ENCODE data around the gene SUPT6H.

GRCh38 chr17:28698253-28698941 is 36.4 kb downstream of the SUPT6H start:
- no peak for TF ChIP-seq MXI1 (conservative IDR thresholded peaks at IDR 0.05; ENCODE audit: poor library complexity, severe bottlenecking)
- TF ChIP-seq CTCF (IDR thresholded peaks at IDR 0.05; ENCODE audit: poor library complexity, severe bottlenecking), result no peak
- no peak for TF ChIP-seq POLR2AphosphoS5 (IDR thresholded peaks at IDR 0.05)
- no peak for TF ChIP-seq TAF1 (IDR thresholded peaks at IDR 0.05; ENCODE audit: low read depth)
- TF ChIP-seq EP300 (conservative IDR thresholded peaks at IDR 0.05; ENCODE audit: poor library complexity, severe bottlenecking), result no peak
